ENCODE data around the gene GABRG3.

Gene GABRG3

GRCh38 chr15:27256446-27256845, 285.5 kb downstream of the GABRG3 start:
- TF ChIP-seq SNAI2 (CRISPR knock-in tag; IDR thresholded peaks at IDR 0.05) (no peak), PATZ1 (CRISPR knock-in tag; IDR thresholded peaks at IDR 0.05; ENCODE audit: borderline replicate concordance) (no peak)
- no peak for ATAC-seq

DNA sequence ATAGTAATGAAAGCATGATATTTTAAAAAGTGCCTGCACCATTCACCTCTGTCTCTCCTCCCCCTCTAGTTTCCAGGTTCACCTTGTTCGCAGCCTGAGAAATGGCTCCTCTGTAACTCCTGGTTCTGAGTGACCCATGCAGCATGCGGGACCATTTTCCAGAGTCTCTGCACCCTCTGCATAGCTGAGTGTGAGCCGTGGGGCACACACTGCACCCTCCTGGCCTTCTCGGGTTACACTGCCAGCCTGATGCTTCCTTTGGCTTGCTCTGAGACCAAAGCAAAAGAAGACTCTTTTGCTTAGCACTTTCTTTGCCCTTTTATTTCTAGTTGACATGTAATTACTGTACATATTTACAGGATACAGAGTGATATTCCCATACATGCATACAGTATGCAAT, 287.3 kb downstream of the GABRG3 start:
- no peak for ATAC-seq

DNA sequence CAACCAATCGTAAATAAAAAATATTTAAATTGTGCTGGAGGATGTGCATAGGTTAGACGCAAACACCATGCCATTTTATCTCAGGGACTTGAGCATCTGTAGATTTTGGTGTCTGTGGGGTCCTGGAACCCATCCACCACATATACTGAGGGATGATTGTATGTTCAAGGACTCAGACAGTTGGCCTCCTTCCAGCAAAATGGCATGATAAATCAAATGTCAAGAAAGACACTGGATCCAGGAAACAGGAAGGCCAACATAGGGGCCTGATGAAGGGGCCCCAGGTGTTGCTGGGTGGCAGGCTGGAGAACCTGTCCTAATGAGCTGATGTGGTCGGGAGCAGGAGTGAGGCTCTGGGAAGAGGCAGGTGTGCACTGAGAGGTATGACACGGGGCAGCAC, 289.5 kb downstream of the GABRG3 start:
- no peak for ATAC-seq

More for the DNA sequence above, 287.3 kb downstream of the GABRG3 start:
- TF ChIP-seq TCF4 (CRISPR knock-in tag; IDR thresholded peaks at IDR 0.05; ENCODE audit: borderline replicate concordance): no peak
- TF ChIP-seq RARB (CRISPR knock-in tag; IDR thresholded peaks at IDR 0.05): no peak
- no peak for TF ChIP-seq ZC3H10 (CRISPR knock-in tag; IDR thresholded peaks at IDR 0.05)
- TF ChIP-seq PPARA (CRISPR knock-in tag; IDR thresholded peaks at IDR 0.05; ENCODE audit: borderline replicate concordance): no peak
- no peak for TF ChIP-seq ZNF565 (CRISPR knock-in tag; conservative IDR thresholded peaks at IDR 0.05; ENCODE audit: low read depth)
- TF ChIP-seq CREB5 (CRISPR knock-in tag; IDR thresholded peaks at IDR 0.05; ENCODE audit: low read depth): no peak

GRCh38 chr15:27268923-27269322, 297.9 kb downstream of the GABRG3 start:
- no peak for ATAC-seq
- no peak for TF ChIP-seq ZNF8 (CRISPR knock-in tag; IDR thresholded peaks at IDR 0.05)
- TF ChIP-seq ARNTL (CRISPR knock-in tag; IDR thresholded peaks at IDR 0.05; ENCODE audit: borderline replicate concordance, low read depth): no peak
- TF ChIP-seq ZFP30 (CRISPR knock-in tag; IDR thresholded peaks at IDR 0.05): no peak
- no peak for TF ChIP-seq ZNF70 (CRISPR knock-in tag; IDR thresholded peaks at IDR 0.05)
- no peak for TF ChIP-seq POU6F1 (CRISPR knock-in tag; IDR thresholded peaks at IDR 0.05; ENCODE audit: borderline replicate concordance, low read depth)
- TF ChIP-seq ESRRG (CRISPR knock-in tag; IDR thresholded peaks at IDR 0.05): no peak
- no peak for TF ChIP-seq SNAI2 (CRISPR knock-in tag; IDR thresholded peaks at IDR 0.05)
- no peak for TF ChIP-seq RARB (CRISPR knock-in tag; IDR thresholded peaks at IDR 0.05)
- TF ChIP-seq CSDC2 (CRISPR knock-in tag; IDR thresholded peaks at IDR 0.05): no peak
- TF ChIP-seq ISL1 (CRISPR knock-in tag; IDR thresholded peaks at IDR 0.05): no peak
- no peak for TF ChIP-seq ZFP3 (CRISPR knock-in tag; IDR thresholded peaks at IDR 0.05)
- TF ChIP-seq ZC3H10 (CRISPR knock-in tag; IDR thresholded peaks at IDR 0.05): no peak

More for the DNA sequence above, 289.5 kb downstream of the GABRG3 start:
- no peak for TF ChIP-seq GLIS3 (CRISPR knock-in tag; IDR thresholded peaks at IDR 0.05)
- TF ChIP-seq ZNF70 (CRISPR knock-in tag; IDR thresholded peaks at IDR 0.05): no peak
- TF ChIP-seq OSR1 (CRISPR knock-in tag; IDR thresholded peaks at IDR 0.05): no peak
- no peak for TF ChIP-seq ZNF565 (CRISPR knock-in tag; conservative IDR thresholded peaks at IDR 0.05; ENCODE audit: low read depth)
- TF ChIP-seq ARNTL (CRISPR knock-in tag; IDR thresholded peaks at IDR 0.05; ENCODE audit: borderline replicate concordance, low read depth): no peak
- no peak for TF ChIP-seq RARB (CRISPR knock-in tag; IDR thresholded peaks at IDR 0.05)
- no peak for TF ChIP-seq BACH2 (CRISPR knock-in tag; IDR thresholded peaks at IDR 0.05; ENCODE audit: borderline replicate concordance)
- no peak for TF ChIP-seq PPARA (CRISPR knock-in tag; IDR thresholded peaks at IDR 0.05; ENCODE audit: borderline replicate concordance)
- TF ChIP-seq SNAI2 (CRISPR knock-in tag; IDR thresholded peaks at IDR 0.05): no peak
- no peak for TF ChIP-seq ZNF8 (CRISPR knock-in tag; IDR thresholded peaks at IDR 0.05)
- no peak for TF ChIP-seq ZFP30 (CRISPR knock-in tag; IDR thresholded peaks at IDR 0.05)
- no peak for TF ChIP-seq CREB5 (CRISPR knock-in tag; IDR thresholded peaks at IDR 0.05; ENCODE audit: low read depth)
- TF ChIP-seq PATZ1 (CRISPR knock-in tag; IDR thresholded peaks at IDR 0.05; ENCODE audit: borderline replicate concordance): no peak
- TF ChIP-seq CSRNP3 (CRISPR knock-in tag; IDR thresholded peaks at IDR 0.05): no peak
- no peak for TF ChIP-seq ESRRG (CRISPR knock-in tag; IDR thresholded peaks at IDR 0.05)

Data from SK-N-SH treated with all-trans-retinoic acid at 6 μM for 48 hours (cell line).